Neural crest cell (in vitro differentiated cells): ENCODE results near the gene UBE2A. TPM values are rescaled to one million over a fixed set of nuclear protein-coding genes. Genes with fewer than 3 reads are reported as not detected.

Source experiments
- DNase-seq: peaks from one replicate; pipeline ENCODE4 v3.0.0; 2021; ENCODE audit warnings: low read depth, mixed read lengths, low spot score
- H3K27ac Mint-ChIP-seq: one replicate; pipeline ENCODE4 v1.8.0; 2021; ENCODE audit warnings: mild to moderate bottlenecking, mixed read lengths; ENCODE audit not compliant: unreplicated experiment
- H3K27me3 Mint-ChIP-seq: 2 replicates; pipeline ENCODE4 v1.8.0; 2021; ENCODE audit warnings: low read depth, mild to moderate bottlenecking, mixed read lengths
- H3K36me3 Mint-ChIP-seq: 2 replicates; pipeline ENCODE4 v1.8.0; 2021; ENCODE audit warnings: low read depth, mild to moderate bottlenecking, mixed read lengths
- H3K4me1 Mint-ChIP-seq: 2 replicates; pipeline ENCODE4 v1.8.0; 2021; ENCODE audit warnings: mixed read lengths
- H3K4me3 Mint-ChIP-seq: one replicate; pipeline ENCODE4 v1.8.0; 2021; ENCODE audit warnings: mild to moderate bottlenecking, mixed read lengths
- H3K9me3 Mint-ChIP-seq: 2 replicates; pipeline ENCODE4 v1.8.0; 2021; ENCODE audit warnings: mixed read lengths
- long read RNA-seq: library from polyadenylated mRNA; unstranded; transcript quantifications from one replicate; pipeline ENCODE4 v2.0.0, GENCODE V29; 2020
- total RNA-seq: library from RNA; stranded (reverse); gene quantifications from 2 replicates; pipeline ENCODE4 v1.2.1, GENCODE V29; 2021
- TF ChIP-seq, protein P1 (sequence below): fragments of 200-600 bp; sonication (generic); conservative IDR thresholded peaks from 2 replicates; pipeline ENCODE4 v1.5.0; 2021; ENCODE audit warnings: antibody characterized with exemption, mild to moderate bottlenecking

Gene UBE2A
- total RNA-seq = 43.5 and 45.4 TPM in 2 replicates
- long read RNA-seq, transcript UBE2A-202 (6 exons, 1,874 nt) = major isoform, 37 of 50 reads
- long read RNA-seq, partial matches to known transcripts = 0 of 50 reads
- long read RNA-seq, other reads (novel, unspliced or antisense) = 6 of 50 reads

DNA sequence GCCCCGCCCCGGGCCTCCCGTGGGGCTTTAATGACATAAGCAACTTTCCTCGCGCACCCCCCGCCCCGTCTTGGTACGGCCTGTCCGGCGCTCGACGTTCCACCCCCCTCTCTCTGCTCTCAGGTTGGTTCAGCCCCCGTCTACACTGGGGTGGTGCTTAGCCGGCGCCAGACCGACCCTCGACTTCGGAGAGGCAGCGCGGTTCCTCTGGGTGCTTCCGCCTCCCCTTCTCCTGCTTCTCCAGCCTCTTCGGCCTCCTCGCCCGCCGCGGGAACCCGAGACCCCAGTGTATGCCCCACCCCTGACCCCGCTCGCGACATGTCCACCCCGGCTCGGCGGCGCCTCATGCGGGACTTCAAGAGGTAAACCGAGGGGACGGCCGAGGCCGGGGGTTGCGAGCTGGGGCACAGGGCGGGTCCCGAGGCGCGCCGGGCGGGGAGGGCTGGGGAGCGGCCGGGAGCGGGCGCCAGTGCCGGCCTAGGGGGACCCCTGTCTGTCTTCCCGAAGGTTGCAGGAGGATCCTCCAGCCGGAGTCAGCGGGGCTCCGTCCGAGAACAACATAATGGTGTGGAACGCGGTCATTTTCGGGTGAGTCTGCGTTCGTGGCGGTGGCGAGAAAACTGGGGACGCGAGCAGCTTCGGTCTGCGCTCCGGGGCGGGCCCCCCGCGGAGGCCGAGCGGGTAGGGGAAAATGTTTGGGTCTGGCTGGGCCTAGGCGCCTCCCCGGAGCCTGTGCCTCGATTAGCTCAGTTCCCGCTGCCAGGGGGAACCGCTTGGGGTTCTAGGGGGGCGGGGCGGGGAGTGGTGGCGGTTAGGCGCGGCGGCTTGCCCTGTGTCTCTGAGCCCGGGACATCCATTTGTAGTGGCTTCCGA, at the start of gene UBE2A:
TSS of gene UBE2A (plus strand) at position 170 of the 873 bp plus-strand sequence. CDS start at position 319, 149 bp downstream.
- peaks cover 10% of the 10 kb centered on the region for H3K4me1 Mint-ChIP-seq
- no peaks in the 10 kb centered on the region for H3K27me3 Mint-ChIP-seq
- H3K36me3 Mint-ChIP-seq = peaks cover 2% of the 10 kb centered on the region
- DNase-seq = peak; percentile 76
- H3K9me3 Mint-ChIP-seq = no peaks in the 10 kb centered on the region
- TF ChIP-seq, protein P1, sequence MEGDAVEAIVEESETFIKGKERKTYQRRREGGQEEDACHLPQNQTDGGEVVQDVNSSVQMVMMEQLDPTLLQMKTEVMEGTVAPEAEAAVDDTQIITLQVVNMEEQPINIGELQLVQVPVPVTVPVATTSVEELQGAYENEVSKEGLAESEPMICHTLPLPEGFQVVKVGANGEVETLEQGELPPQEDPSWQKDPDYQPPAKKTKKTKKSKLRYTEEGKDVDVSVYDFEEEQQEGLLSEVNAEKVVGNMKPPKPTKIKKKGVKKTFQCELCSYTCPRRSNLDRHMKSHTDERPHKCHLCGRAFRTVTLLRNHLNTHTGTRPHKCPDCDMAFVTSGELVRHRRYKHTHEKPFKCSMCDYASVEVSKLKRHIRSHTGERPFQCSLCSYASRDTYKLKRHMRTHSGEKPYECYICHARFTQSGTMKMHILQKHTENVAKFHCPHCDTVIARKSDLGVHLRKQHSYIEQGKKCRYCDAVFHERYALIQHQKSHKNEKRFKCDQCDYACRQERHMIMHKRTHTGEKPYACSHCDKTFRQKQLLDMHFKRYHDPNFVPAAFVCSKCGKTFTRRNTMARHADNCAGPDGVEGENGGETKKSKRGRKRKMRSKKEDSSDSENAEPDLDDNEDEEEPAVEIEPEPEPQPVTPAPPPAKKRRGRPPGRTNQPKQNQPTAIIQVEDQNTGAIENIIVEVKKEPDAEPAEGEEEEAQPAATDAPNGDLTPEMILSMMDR = peak; percentile 32
- H3K27ac Mint-ChIP-seq = peak within 1 kb of the TSS; percentile 93
- peak within 1 kb of the TSS; percentile 91 for H3K4me3 Mint-ChIP-seq

DNA sequence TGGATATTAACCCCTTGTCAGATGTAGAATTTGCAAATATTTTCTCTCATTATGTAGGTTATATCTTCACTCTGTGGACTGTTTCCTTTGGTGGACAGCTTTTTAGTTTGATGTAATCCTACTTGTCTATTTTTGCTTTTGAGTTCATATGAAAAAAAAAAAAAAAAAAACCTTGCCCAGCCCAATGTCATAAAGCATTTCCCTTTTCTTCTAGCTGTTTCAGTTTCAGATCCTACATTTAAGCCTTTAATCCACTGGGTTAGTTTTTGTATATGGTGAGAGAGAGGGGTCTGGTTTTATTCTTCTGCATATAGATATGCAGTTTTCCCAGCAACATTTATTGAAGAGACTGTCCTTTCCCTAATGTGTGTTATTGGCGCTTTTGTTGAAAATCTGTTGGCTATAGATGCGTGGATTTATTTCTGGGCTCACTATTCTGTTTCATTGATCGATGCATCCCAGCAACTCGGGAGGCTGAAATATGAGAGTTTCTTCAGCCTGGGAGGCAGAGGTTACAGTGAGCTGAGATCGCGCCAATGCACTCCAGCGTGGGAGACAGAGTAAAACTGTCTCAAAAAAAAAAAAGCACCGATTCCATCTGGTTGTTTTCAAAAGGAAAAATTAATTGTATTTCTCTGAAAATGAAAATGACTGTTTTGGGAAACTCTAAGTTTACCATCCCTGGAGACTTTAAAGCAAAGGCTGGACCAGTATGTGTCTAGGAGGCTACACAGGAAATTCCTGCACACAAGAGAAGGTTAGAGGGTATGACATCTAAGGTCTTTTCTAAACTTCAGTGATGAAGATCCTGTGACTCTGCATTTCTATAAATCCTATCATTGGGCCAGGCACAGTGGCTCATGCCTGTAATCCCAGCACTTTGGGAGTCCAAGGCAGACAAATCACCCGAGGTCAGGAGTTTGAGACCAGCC, 44.8 kb upstream of the UBE2A start:
- Mint-ChIP-seq H3K36me3 (peaks cover 6% of the 10 kb centered on the region), H3K27ac (peak overlapping the region; percentile 50), H3K27me3 (no peaks in the 10 kb centered on the region), H3K9me3 (peaks cover 3% of the 10 kb centered on the region), H3K4me1 (no peaks in the 10 kb centered on the region), H3K4me3 (no peak overlapping the region)
- TF ChIP-seq, protein P1 = no peak
- no peak for DNase-seq

DNA sequence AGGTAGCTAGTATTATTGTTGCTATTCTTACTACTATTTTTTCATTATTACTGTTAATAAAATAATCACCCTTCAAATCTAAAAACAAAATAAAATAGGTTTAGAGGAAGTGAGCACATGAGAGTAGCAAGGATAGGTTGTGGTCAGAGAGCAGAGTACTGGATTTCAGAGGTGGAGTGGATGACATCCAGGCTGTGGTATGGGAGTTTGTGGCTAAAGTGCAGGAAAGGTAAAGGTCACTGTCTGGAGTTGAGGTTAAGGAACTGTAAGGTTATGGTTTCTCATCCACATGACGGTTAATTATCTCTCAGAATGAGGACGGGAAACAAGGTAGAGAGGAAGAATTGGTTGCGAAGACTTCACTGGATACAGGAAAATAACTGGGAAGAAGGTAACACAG, 36.9 kb upstream of the UBE2A start:
- Mint-ChIP-seq H3K27ac (no peak overlapping the region), H3K36me3 (peaks cover 4% of the 10 kb centered on the region), H3K27me3 (no peaks in the 10 kb centered on the region), H3K4me3 (no peak overlapping the region), H3K4me1 (peaks cover 4% of the 10 kb centered on the region), H3K9me3 (no peaks in the 10 kb centered on the region)
- DNase-seq = no peak
- TF ChIP-seq, protein P1 = no peak

DNA sequence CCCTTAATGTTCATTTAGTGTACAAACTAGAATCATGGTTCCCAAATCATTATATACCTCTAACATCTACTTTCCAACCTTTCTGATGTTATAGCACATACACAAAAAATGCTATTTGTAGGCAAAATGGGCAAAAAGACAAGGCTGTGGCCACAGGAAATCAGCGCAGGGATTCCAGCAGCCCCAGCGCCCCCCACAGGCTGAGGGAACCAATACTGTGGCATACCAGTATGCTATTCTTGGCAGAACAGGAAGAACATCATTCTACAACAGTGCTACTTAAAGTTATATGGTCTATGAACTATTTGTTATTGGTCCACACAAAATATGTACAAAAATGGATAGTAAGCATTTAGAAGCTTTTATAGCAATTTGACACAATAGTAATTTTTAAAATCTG, 34.5 kb upstream of the UBE2A start:
- TF ChIP-seq, protein P1 = no peak
- no peak for DNase-seq
- Mint-ChIP-seq H3K9me3 (no peaks in the 10 kb centered on the region), H3K36me3 (peaks cover 4% of the 10 kb centered on the region), H3K4me1 (peaks cover 4% of the 10 kb centered on the region), H3K27ac (no peak overlapping the region), H3K27me3 (no peaks in the 10 kb centered on the region), H3K4me3 (no peak overlapping the region)

DNA sequence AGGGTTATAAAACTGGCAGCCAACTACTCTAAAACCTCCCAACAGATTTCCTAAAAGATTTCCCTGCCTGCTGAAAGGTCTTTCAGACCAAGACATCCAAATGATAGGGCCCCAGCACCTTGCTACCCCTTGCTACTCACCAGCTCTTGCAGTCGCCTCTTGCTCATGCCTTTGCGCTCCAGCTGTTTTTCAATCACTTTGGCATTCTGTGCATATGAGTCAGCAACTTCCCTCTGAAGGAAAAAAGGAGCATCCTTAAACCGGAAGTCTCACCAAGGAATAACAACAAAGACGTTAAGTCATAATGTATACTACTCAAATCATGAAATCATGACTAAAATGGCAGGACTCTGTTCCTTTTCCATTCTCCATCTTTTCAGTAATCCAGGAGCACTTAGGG, 33.2 kb upstream of the UBE2A start:
- no peak overlapping the region for H3K27ac Mint-ChIP-seq
- no peak for DNase-seq
- no peak overlapping the region for H3K4me3 Mint-ChIP-seq
- H3K9me3 Mint-ChIP-seq = no peaks in the 10 kb centered on the region
- peaks cover 4% of the 10 kb centered on the region for H3K36me3 Mint-ChIP-seq
- TF ChIP-seq, protein P1 = no peak
- no peaks in the 10 kb centered on the region for H3K27me3 Mint-ChIP-seq
- H3K4me1 Mint-ChIP-seq = peaks cover 4% of the 10 kb centered on the region
